Right renal cortex interstitium (tissue), 3 donors: ENCODE results near the gene GSTA3. TPM values are rescaled to one million over a fixed set of nuclear protein-coding genes. Genes with fewer than 3 reads are reported as not detected.
"Not testable (repeated sequence)": the region's sequence is repeated elsewhere in the genome, so short reads cannot be mapped to it uniquely, and the experiment has no call there.

ENCODE experiments used
- DNase-seq, 3 donors: peaks; one replicate each; pipeline ENCODE4 v3.0.0-alpha.2; 2013; ENCODE audit warnings: low read depth in 3 of 3, low spot score in 2 of 3
- polyA plus RNA-seq, 3 donors: library from polyadenylated mRNA; unstranded; fragments of 120-200 nt; gene quantifications; one replicate each; pipeline ENCODE4 v1.2.1, GENCODE V29; 2013; ENCODE audit not compliant: insufficient read length in 3 of 3

The GSTA3 gene
- polyA plus RNA-seq, 3 donors = 0.50 to 0.74 (median 0.51) TPM

GRCh38 chr6:52870335-52871091 is 39.0 kb downstream of the GSTA3 start:
- DNase-seq = not testable (repeated sequence)

GRCh38 chr6:52868899-52869298 is 40.6 kb downstream of the GSTA3 start:
- DNase-seq = not testable (repeated sequence)

GRCh38 chr6:52868240-52868639 is 41.3 kb downstream of the GSTA3 start:
- DNase-seq = no peak

- DNase-seq = not testable (repeated sequence)
These were observed 48.3 kb downstream of the GSTA3 start for GRCh38 chr6:52861151-52861550.

GRCh38 chr6:52858416-52858815 is 51.1 kb downstream of the GSTA3 start:
- no peak for DNase-seq

- DNase-seq = not testable (repeated sequence)
These were observed 53.4 kb downstream of the GSTA3 start for GRCh38 chr6:52856137-52856536.

GRCh38 chr6:52849137-52849536 is 60.4 kb downstream of the GSTA3 start:
- no peak for DNase-seq

Other genes with a start within 250 kb of the GSTA3 start
- 10 to 100 TPM; 47.3 to 54.9 (median 50.1) TPM for gene TMEM14A, start 238.6 kb downstream of the GSTA3 start, polyA plus RNA-seq
- gene GSTA2, start 146.2 kb downstream of the GSTA3 start, polyA plus RNA-seq = under 1 TPM; 0.15 to 0.25 (median 0.22) TPM
- gene GSTA1, start 105.9 kb downstream of the GSTA3 start, polyA plus RNA-seq = 1 to 10 TPM; 1.5 to 2.0 (median 1.9) TPM
- gene GSTA5, start 68.9 kb downstream of the GSTA3 start, polyA plus RNA-seq = not detected
- gene GSTA4, start 85.6 kb upstream of the GSTA3 start, polyA plus RNA-seq = 100 to 1,000 TPM; 107 to 124 (median 115) TPM
- gene CILK1, start 152.1 kb upstream of the GSTA3 start, polyA plus RNA-seq = 10 to 100 TPM; 16.2 to 18.1 (median 16.4) TPM
- 10 to 100 TPM; 90.6 to 94.2 (median 92.2) TPM for gene FBXO9, start 155.7 kb upstream of the GSTA3 start, polyA plus RNA-seq
- under 1 TPM; 0.07 to 0.26 (median 0.07) TPM for gene GCM1, start 239.1 kb upstream of the GSTA3 start, polyA plus RNA-seq